22Rv1 (cell line): ENCODE results near the gene FOSL1.

Experiments
- ZFX ChIP-seq: fragments of 450-650 bp; IDR thresholded peaks from 2 replicates; pipeline ENCODE4 v1.6.1; 2017; ENCODE audit warnings: antibody characterized with exemption, borderline replicate concordance
- TF ChIP-seq, protein P1 (sequence below): fragments of 450-650 bp; IDR thresholded peaks from 2 replicates; pipeline ENCODE4 v1.5.1; 2017; ENCODE audit warnings: mild to moderate bottlenecking

DNA sequence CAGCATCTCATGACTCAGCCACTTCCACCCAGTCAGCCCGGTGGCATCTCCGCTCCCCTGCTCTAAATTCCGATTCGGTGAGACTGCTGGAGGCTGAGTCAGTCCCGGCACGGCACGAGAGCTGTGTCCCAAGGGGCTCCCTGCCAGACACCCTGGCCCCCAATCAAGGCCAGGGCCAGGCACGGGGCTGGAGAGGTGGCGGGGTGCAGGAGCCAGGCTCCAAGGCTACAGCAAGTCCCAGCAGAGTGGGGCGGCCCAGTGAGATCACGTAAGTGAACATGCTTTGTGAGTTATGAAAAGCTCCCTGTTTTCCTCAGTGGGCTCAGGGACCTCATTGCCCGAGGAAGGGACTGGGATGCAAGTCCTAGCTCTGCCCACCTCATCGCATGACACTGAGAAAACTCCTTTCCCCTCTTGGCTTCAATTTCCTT lies 15.6 kb upstream of the FOSL1 start:
- TF ChIP-seq, protein P1, sequence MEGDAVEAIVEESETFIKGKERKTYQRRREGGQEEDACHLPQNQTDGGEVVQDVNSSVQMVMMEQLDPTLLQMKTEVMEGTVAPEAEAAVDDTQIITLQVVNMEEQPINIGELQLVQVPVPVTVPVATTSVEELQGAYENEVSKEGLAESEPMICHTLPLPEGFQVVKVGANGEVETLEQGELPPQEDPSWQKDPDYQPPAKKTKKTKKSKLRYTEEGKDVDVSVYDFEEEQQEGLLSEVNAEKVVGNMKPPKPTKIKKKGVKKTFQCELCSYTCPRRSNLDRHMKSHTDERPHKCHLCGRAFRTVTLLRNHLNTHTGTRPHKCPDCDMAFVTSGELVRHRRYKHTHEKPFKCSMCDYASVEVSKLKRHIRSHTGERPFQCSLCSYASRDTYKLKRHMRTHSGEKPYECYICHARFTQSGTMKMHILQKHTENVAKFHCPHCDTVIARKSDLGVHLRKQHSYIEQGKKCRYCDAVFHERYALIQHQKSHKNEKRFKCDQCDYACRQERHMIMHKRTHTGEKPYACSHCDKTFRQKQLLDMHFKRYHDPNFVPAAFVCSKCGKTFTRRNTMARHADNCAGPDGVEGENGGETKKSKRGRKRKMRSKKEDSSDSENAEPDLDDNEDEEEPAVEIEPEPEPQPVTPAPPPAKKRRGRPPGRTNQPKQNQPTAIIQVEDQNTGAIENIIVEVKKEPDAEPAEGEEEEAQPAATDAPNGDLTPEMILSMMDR = no peak
- no peak for TF ChIP-seq ZFX
